GM23338 (cell line): ENCODE data around the gene SARS1. TPM values are rescaled to one million over a fixed set of nuclear protein-coding genes. Genes with fewer than 3 reads are reported as not detected.

Source experiments
- ATAC-seq: fragments of 200-7000 bp; cut with Tn5 transposase; 3 replicates; pipeline ENCODE4 v1.9.1; 2020
- DNase-seq: peaks from one replicate; pipeline ENCODE4 v3.0.0-alpha.2; 2015; ENCODE audit warnings: low spot score
- H2AFZ ChIP-seq: fragments of 200-600 bp; sonication (generic); 2 replicates; pipeline ENCODE4 v1.8.0; 2016; ENCODE audit warnings: antibody characterized with exemption, mild to moderate bottlenecking, moderate library complexity
- H3F3A ChIP-seq: fragments of 200-600 bp; sonication (generic); replicated peaks from 2 replicates; pipeline ENCODE4 v1.8.0; 2017; ENCODE audit warnings: antibody characterized with exemption, mixed run types, low read depth
- H3K27ac ChIP-seq: fragments of 200-600 bp; sonication (generic); 2 replicates; pipeline ENCODE4 v1.6.1; 2016; ENCODE audit warnings: low read depth
- H3K27me3 ChIP-seq: fragments of 200-600 bp; sonication (generic); 2 replicates; pipeline ENCODE4 v1.8.0; 2016; ENCODE audit warnings: mild to moderate bottlenecking, mixed run types, moderate library complexity; ENCODE audit not compliant: insufficient read depth
- H3K36me3 ChIP-seq: fragments of 200-600 bp; sonication (generic); 2 replicates; pipeline ENCODE4 v1.8.0; 2016; ENCODE audit warnings: mild to moderate bottlenecking; ENCODE audit not compliant: insufficient read depth
- H3K4me1 ChIP-seq: fragments of 200-600 bp; sonication (generic); 2 replicates; pipeline ENCODE4 v1.8.0; 2016; ENCODE audit warnings: mild to moderate bottlenecking, moderate library complexity; ENCODE audit not compliant: insufficient read depth
- H3K4me2 ChIP-seq: fragments of 200-600 bp; sonication (generic); 2 replicates; pipeline ENCODE4 v1.7.1; 2017; ENCODE audit warnings: mixed run types
- H3K4me3 ChIP-seq: fragments of 200-600 bp; sonication (generic); 2 replicates; pipeline ENCODE4 v1.6.1; 2016; ENCODE audit warnings: mixed run types
- H3K79me2 ChIP-seq: fragments of 200-600 bp; sonication (generic); replicated peaks from 2 replicates; pipeline ENCODE4 v1.8.0; 2017; ENCODE audit warnings: mild to moderate bottlenecking; ENCODE audit not compliant: insufficient read depth
- H3K9me2 ChIP-seq: fragments of 200-600 bp; sonication (generic); 2 replicates; pipeline ENCODE4 v1.8.0; 2017; ENCODE audit not compliant: insufficient read depth
- H4K20me1 ChIP-seq: fragments of 200-600 bp; sonication (generic); replicated peaks from 2 replicates; pipeline ENCODE4 v1.8.0; 2017; ENCODE audit warnings: mild to moderate bottlenecking; ENCODE audit not compliant: insufficient read depth
- H3K27ac Mint-ChIP-seq: 2 replicates; pipeline ENCODE4 v1.8.0; 2020; ENCODE audit warnings: inconsistent platforms, mild to moderate bottlenecking, moderate library complexity, mixed read lengths
- H3K27me3 Mint-ChIP-seq: 3 replicates; pipeline ENCODE4 v1.8.0; 2022; ENCODE audit warnings: low read depth, mild to moderate bottlenecking, moderate library complexity, mixed read lengths, inconsistent platforms; ENCODE audit not compliant: insufficient read depth, poor library complexity
- H3K36me3 Mint-ChIP-seq: 3 replicates; pipeline ENCODE4 v1.8.0; 2021; ENCODE audit warnings: low read depth, mild to moderate bottlenecking, inconsistent platforms, moderate library complexity, mixed read lengths
- H3K4me1 Mint-ChIP-seq: 3 replicates; pipeline ENCODE4 v1.8.0; 2020; ENCODE audit warnings: mild to moderate bottlenecking, inconsistent platforms, mixed read lengths
- H3K4me3 Mint-ChIP-seq: 3 replicates; pipeline ENCODE4 v1.8.0; 2021; ENCODE audit warnings: moderate library complexity, mild to moderate bottlenecking, inconsistent platforms, mixed read lengths
- H3K9me3 Mint-ChIP-seq: 3 replicates; pipeline ENCODE4 v1.8.0; 2020; ENCODE audit warnings: moderate library complexity, mild to moderate bottlenecking, inconsistent platforms, mixed read lengths
- CREB1 ChIP-seq: fragments of 250-450 bp; sonication (Bioruptor Pico); IDR thresholded peaks from 2 replicates; pipeline ENCODE4 v1.5.0; 2020; ENCODE audit warnings: low read depth, mild to moderate bottlenecking, moderate library complexity
- ETS1 ChIP-seq: IDR thresholded peaks from 2 replicates; pipeline ENCODE4 v1.6.1; 2016; ENCODE audit warnings: antibody characterized with exemption
- EZH2 ChIP-seq: fragments of 200-600 bp; sonication (generic); IDR thresholded peaks from one replicate; pipeline ENCODE4 v1.8.0; 2017; ENCODE audit warnings: antibody characterized with exemption, mild to moderate bottlenecking, low read depth; ENCODE audit not compliant: unreplicated experiment
- EZH2phosphoT487 ChIP-seq: fragments of 200-600 bp; sonication (generic); IDR thresholded peaks from one replicate; pipeline ENCODE4 v1.8.1; 2018; ENCODE audit warnings: antibody characterized with exemption; ENCODE audit not compliant: unreplicated experiment
- JUNB ChIP-seq: IDR thresholded peaks from one replicate; pipeline ENCODE4 v1.6.1; 2016; ENCODE audit warnings: antibody characterized with exemption; ENCODE audit not compliant: unreplicated experiment
- NANOG ChIP-seq: IDR thresholded peaks from 2 replicates; pipeline ENCODE4 v1.6.1; 2016; ENCODE audit warnings: antibody characterized with exemption, borderline replicate concordance
- STAT1 ChIP-seq: IDR thresholded peaks from one replicate; pipeline ENCODE4 v1.6.1; 2016; ENCODE audit warnings: antibody characterized with exemption; ENCODE audit not compliant: unreplicated experiment
- ZNF114 ChIP-seq: fragments of 250-450 bp; sonication (Bioruptor Pico); IDR thresholded peaks from 2 replicates; pipeline ENCODE4 v1.5.0; 2020; ENCODE audit warnings: mild to moderate bottlenecking, moderate library complexity
- ZNF331 ChIP-seq: fragments of 250-450 bp; sonication (Bioruptor Pico); IDR thresholded peaks from 2 replicates; pipeline ENCODE4 v1.5.0; 2020; ENCODE audit warnings: low read depth, mild to moderate bottlenecking, moderate library complexity
- polyA plus RNA-seq: library from polyadenylated mRNA; unstranded; fragments of >200 nt; fragmentation: Nextera tagmentation; extraction: Ambion mirVana; gene quantifications from 2 replicates; pipeline ENCODE4 v1.2.1, GENCODE V29; 2016
- total RNA-seq: library from RNA; depleted of rRNA; stranded (reverse); fragments of >200 nt; shearing (Covaris generic); gene quantifications from 2 replicates; pipeline ENCODE4 v1.2.3, GENCODE V29; 2014
- TF ChIP-seq, protein P1 (sequence below): fragments of 250-450 bp; sonication (Bioruptor Pico); IDR thresholded peaks from 2 replicates; pipeline ENCODE4 v1.5.0; 2020; ENCODE audit warnings: mild to moderate bottlenecking, moderate library complexity
- TF ChIP-seq, protein P2 (sequence below): IDR thresholded peaks from one replicate; pipeline ENCODE4 v1.6.1; 2018; ENCODE audit warnings: antibody characterized with exemption; ENCODE audit not compliant: unreplicated experiment

The SARS1 gene
- total and polyA plus RNA-seq, 2 experiments from 2014 or later, result 141 to 166 TPM

DNA sequence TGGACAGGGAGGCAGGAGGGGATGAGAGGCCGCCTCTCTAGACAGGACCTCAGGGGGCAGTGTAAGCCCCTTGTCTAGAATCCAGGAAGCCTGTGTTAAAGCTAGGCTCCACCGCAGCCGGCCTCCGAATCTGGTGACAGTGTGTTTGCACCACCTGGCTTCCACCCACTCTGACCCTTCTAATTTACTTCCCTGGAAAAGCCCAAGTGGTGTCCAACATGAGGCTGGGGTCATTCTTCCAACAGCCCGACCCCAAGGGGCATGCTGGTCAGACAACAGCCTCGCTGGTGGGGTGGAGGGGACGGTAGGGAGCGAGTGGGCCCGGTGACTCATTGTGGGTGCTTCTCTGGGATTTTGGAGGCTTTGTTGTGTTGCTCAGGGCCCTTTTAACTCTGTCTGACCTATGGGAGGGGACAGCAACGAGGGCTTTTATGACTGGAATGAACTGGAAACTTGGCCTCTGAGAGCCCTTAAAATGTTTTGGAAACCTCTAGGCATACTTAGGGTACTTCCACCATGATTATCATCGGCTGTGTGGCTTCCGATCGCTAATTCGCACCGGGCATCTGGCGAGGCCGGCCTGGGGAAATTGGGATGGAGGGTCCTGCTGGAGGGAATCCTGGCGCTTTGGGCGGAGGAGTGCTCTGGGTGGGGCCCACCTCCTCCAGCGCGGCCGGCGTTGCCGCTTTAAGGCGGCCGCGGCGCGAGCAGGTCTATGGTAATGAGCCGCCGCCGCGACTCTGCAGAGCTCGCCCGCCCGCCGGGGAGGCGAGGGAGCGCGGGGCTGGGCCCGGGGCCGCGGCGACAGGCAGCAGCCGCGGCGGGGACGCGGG, 35.3 kb downstream of the SARS1 start, which contains the start of gene CELSR2 (continued):
- TF ChIP-seq, protein P1, sequence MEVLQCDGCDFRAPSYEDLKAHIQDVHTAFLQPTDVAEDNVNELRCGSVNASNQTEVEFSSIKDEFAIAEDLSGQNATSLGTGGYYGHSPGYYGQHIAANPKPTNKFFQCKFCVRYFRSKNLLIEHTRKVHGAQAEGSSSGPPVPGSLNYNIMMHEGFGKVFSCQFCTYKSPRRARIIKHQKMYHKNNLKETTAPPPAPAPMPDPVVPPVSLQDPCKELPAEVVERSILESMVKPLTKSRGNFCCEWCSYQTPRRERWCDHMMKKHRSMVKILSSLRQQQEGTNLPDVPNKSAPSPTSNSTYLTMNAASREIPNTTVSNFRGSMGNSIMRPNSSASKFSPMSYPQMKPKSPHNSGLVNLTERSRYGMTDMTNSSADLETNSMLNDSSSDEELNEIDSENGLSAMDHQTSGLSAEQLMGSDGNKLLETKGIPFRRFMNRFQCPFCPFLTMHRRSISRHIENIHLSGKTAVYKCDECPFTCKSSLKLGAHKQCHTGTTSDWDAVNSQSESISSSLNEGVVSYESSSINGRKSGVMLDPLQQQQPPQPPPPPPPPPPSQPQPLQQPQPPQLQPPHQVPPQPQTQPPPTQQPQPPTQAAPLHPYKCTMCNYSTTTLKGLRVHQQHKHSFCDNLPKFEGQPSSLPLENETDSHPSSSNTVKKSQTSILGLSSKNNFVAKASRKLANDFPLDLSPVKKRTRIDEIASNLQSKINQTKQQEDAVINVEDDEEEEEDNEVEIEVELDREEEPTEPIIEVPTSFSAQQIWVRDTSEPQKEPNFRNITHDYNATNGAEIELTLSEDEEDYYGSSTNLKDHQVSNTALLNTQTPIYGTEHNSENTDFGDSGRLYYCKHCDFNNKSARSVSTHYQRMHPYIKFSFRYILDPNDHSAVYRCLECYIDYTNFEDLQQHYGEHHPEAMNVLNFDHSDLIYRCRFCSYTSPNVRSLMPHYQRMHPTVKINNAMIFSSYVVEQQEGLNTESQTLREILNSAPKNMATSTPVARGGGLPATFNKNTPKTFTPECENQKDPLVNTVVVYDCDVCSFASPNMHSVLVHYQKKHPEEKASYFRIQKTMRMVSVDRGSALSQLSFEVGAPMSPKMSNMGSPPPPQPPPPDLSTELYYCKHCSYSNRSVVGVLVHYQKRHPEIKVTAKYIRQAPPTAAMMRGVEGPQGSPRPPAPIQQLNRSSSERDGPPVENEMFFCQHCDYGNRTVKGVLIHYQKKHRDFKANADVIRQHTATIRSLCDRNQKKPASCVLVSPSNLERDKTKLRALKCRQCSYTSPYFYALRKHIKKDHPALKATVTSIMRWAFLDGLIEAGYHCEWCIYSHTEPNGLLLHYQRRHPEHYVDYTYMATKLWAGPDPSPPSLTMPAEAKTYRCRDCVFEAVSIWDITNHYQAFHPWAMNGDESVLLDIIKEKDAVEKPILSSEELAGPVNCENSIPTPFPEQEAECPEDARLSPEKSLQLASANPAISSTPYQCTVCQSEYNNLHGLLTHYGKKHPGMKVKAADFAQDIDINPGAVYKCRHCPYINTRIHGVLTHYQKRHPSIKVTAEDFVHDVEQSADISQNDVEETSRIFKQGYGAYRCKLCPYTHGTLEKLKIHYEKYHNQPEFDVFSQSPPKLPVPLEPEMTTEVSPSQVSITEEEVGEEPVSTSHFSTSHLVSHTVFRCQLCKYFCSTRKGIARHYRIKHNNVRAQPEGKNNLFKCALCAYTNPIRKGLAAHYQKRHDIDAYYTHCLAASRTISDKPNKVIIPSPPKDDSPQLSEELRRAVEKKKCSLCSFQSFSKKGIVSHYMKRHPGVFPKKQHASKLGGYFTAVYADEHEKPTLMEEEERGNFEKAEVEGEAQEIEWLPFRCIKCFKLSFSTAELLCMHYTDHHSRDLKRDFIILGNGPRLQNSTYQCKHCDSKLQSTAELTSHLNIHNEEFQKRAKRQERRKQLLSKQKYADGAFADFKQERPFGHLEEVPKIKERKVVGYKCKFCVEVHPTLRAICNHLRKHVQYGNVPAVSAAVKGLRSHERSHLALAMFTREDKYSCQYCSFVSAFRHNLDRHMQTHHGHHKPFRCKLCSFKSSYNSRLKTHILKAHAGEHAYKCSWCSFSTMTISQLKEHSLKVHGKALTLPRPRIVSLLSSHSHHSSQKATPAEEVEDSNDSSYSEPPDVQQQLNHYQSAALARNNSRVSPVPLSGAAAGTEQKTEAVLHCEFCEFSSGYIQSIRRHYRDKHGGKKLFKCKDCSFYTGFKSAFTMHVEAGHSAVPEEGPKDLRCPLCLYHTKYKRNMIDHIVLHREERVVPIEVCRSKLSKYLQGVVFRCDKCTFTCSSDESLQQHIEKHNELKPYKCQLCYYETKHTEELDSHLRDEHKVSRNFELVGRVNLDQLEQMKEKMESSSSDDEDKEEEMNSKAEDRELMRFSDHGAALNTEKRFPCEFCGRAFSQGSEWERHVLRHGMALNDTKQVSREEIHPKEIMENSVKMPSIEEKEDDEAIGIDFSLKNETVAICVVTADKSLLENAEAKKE, result no peak
- no peak for TF ChIP-seq STAT1
- no peak for TF ChIP-seq JUNB
- TF ChIP-seq NANOG, result no peak

- ATAC-seq, result peak; percentile 10; the same call in 2 of the 3 replicates
- Mint-ChIP-seq H3K4me1 (peaks cover 20% of the 10 kb centered on the region), H3K27ac (no peak overlapping the region), H3K36me3 (peaks cover 28% of the 10 kb centered on the region), H3K9me3 (peaks cover 17% of the 10 kb centered on the region; the same call in 2 of the 3 replicates), H3K4me3 (peak overlapping the region; percentile 70), H3K27me3 (peaks cover 25% of the 10 kb centered on the region)
- Histone ChIP-seq H3F3A (no peaks in the 10 kb centered on the region), H3K36me3 (no peaks in the 10 kb centered on the region), H3K27ac (no peak overlapping the region), H3K79me2 (peaks cover 8% of the 10 kb centered on the region; the same call in 1 of the 2 replicates), H3K9me2 (no peaks in the 10 kb centered on the region), H4K20me1 (no peaks in the 10 kb centered on the region), H3K27me3 (peaks cover 12% of the 10 kb centered on the region), H3K4me1 (peaks cover 30% of the 10 kb centered on the region), H2AFZ (no peak overlapping the region), H3K4me2 (peak overlapping the region; percentile 84), H3K4me3 (peak overlapping the region; percentile 57)
- peak; percentile 51 for DNase-seq
- TF ChIP-seq ZNF331 (CRISPR knock-in tag) (no peak), EZH2 (no peak), ETS1 (no peak), EZH2phosphoT487 (no peak), CREB1 (no peak), ZNF114 (CRISPR knock-in tag) (no peak)
- TF ChIP-seq, protein P2, sequence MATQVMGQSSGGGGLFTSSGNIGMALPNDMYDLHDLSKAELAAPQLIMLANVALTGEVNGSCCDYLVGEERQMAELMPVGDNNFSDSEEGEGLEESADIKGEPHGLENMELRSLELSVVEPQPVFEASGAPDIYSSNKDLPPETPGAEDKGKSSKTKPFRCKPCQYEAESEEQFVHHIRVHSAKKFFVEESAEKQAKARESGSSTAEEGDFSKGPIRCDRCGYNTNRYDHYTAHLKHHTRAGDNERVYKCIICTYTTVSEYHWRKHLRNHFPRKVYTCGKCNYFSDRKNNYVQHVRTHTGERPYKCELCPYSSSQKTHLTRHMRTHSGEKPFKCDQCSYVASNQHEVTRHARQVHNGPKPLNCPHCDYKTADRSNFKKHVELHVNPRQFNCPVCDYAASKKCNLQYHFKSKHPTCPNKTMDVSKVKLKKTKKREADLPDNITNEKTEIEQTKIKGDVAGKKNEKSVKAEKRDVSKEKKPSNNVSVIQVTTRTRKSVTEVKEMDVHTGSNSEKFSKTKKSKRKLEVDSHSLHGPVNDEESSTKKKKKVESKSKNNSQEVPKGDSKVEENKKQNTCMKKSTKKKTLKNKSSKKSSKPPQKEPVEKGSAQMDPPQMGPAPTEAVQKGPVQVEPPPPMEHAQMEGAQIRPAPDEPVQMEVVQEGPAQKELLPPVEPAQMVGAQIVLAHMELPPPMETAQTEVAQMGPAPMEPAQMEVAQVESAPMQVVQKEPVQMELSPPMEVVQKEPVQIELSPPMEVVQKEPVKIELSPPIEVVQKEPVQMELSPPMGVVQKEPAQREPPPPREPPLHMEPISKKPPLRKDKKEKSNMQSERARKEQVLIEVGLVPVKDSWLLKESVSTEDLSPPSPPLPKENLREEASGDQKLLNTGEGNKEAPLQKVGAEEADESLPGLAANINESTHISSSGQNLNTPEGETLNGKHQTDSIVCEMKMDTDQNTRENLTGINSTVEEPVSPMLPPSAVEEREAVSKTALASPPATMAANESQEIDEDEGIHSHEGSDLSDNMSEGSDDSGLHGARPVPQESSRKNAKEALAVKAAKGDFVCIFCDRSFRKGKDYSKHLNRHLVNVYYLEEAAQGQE, result no peak
Observed at GRCh38 chr1:109249654-109250401, 36.1 kb downstream of the SARS1 start.
